Vagina (tissue), 2 donors: ENCODE results near the gene DPH7.

Source experiments
- POLR2A ChIP-seq, 2 donors: fragments of 450-650 bp; IDR thresholded peaks; one replicate each; pipeline ENCODE4 v1.6.1; 2017; ENCODE audit warnings: antibody characterized with exemption in 2 of 2, mild to moderate bottlenecking in 2 of 2, moderate library complexity in 2 of 2
- TF ChIP-seq, protein P1 (sequence below), 3 experiments: fragments of 450-650 bp in 2 of 3; fragments of 200-600 bp in 1 of 3; sonication (generic) in 1 of 3; IDR thresholded peaks; one replicate each; pipeline ENCODE4 v1.5.1; 2017 to 2019; ENCODE audit warnings: antibody characterized with exemption in 3 of 3, mild to moderate bottlenecking in 2 of 3, moderate library complexity in 2 of 3

DNA sequence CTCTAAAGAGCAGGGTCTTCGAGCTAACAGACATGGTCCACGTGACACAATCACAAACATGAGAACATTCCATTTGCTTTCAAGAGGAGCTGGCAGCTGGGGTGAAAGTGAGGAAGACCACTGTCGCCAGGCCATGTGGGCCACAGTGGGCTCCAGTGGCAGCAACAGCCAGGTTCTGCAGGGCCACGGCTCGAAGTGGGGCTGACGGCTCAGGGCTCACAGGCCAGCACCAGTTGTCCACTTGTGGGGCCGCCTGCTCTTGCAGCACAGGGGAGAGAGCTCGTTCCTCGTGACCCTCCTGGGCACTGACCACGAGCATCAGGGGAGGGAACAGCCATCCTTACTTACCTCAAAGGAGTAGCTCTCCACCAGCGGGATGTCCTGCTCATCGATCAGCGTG, 9.6 kb upstream of the DPH7 start:
- TF ChIP-seq POLR2A (IDR thresholded peaks at IDR 0.05): no peak
- TF ChIP-seq, protein P1, sequence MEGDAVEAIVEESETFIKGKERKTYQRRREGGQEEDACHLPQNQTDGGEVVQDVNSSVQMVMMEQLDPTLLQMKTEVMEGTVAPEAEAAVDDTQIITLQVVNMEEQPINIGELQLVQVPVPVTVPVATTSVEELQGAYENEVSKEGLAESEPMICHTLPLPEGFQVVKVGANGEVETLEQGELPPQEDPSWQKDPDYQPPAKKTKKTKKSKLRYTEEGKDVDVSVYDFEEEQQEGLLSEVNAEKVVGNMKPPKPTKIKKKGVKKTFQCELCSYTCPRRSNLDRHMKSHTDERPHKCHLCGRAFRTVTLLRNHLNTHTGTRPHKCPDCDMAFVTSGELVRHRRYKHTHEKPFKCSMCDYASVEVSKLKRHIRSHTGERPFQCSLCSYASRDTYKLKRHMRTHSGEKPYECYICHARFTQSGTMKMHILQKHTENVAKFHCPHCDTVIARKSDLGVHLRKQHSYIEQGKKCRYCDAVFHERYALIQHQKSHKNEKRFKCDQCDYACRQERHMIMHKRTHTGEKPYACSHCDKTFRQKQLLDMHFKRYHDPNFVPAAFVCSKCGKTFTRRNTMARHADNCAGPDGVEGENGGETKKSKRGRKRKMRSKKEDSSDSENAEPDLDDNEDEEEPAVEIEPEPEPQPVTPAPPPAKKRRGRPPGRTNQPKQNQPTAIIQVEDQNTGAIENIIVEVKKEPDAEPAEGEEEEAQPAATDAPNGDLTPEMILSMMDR (IDR thresholded peaks at IDR 0.05): no peak
